Measurements from ENCODE around the gene DOCK1. TPM values are rescaled to one million over a fixed set of nuclear protein-coding genes. Genes with fewer than 3 reads are reported as not detected.

DOCK1 gene
- total RNA-seq, 1 donor from 2014 or later = 16.8 TPM

GRCh38 chr10:126917375-126917774, 12.1 kb downstream of the DOCK1 start:
- TF ChIP-seq CTCF (IDR thresholded peaks at IDR 0.05; ENCODE audit: borderline replicate concordance) = no peak
- Histone ChIP-seq H3K36me3 (no peaks in the 10 kb centered on the region), H3K27ac (replicated peaks) (no peak overlapping the region), H3K4me3 (no peak overlapping the region), H3K27me3 (ENCODE audit: low read depth) (no peaks in the 10 kb centered on the region), H3K9me3 (replicated peaks) (no peaks in the 10 kb centered on the region), H3K4me1 (peaks cover 34% of the 10 kb centered on the region)
- DNase-seq = peak; percentile 35
- intact Hi-C loops (cut with micrococcal nuclease) = no loop called here

- TF ChIP-seq CTCF (IDR thresholded peaks at IDR 0.05; ENCODE audit: borderline replicate concordance) = no peak
- Histone ChIP-seq H3K27me3 (ENCODE audit: low read depth) (no peaks in the 10 kb centered on the region), H3K36me3 (no peaks in the 10 kb centered on the region), H3K4me3 (no peak overlapping the region), H3K27ac (replicated peaks) (peak overlapping the region; percentile 13), H3K9me3 (replicated peaks) (no peaks in the 10 kb centered on the region), H3K4me1 (peaks cover 34% of the 10 kb centered on the region)
- DNase-seq = no peak
- intact Hi-C loops (cut with micrococcal nuclease) = no loop called here
These were observed 13.0 kb downstream of the DOCK1 start for GRCh38 chr10:126917975-126918908.

- Histone ChIP-seq H3K36me3 (no peaks in the 10 kb centered on the region), H3K9me3 (replicated peaks) (no peaks in the 10 kb centered on the region), H3K4me1 (peaks cover 35% of the 10 kb centered on the region), H3K27ac (replicated peaks) (peak overlapping the region; percentile 50), H3K4me3 (no peak overlapping the region), H3K27me3 (ENCODE audit: low read depth) (no peaks in the 10 kb centered on the region)
- no peak for TF ChIP-seq CTCF (IDR thresholded peaks at IDR 0.05; ENCODE audit: borderline replicate concordance)
- DNase-seq = no peak
- intact Hi-C loops (cut with micrococcal nuclease) = no loop called here
These were observed 14.2 kb downstream of the DOCK1 start for GRCh38 chr10:126919426-126919825.

- no peak overlapping the region for H3K4me3 ChIP-seq
- intact Hi-C loops (cut with micrococcal nuclease) = no loop called here
- DNase-seq = no peak
- peaks cover 41% of the 10 kb centered on the region for H3K4me1 ChIP-seq
- no peak overlapping the region for H3K27ac ChIP-seq (replicated peaks)
- H3K36me3 ChIP-seq = no peaks in the 10 kb centered on the region
- no peak for TF ChIP-seq CTCF (IDR thresholded peaks at IDR 0.05; ENCODE audit: borderline replicate concordance)
- no peaks in the 10 kb centered on the region for H3K27me3 ChIP-seq (ENCODE audit: low read depth)
- no peaks in the 10 kb centered on the region for H3K9me3 ChIP-seq (replicated peaks)
These were observed 15.9 kb downstream of the DOCK1 start for GRCh38 chr10:126921162-126921561.

- no peak overlapping the region for H3K4me3 ChIP-seq
- intact Hi-C loops (cut with micrococcal nuclease) = no loop called here
- H3K27ac ChIP-seq (replicated peaks) = no peak overlapping the region
- no peaks in the 10 kb centered on the region for H3K27me3 ChIP-seq (ENCODE audit: low read depth)
- TF ChIP-seq CTCF (IDR thresholded peaks at IDR 0.05; ENCODE audit: borderline replicate concordance) = no peak
- no peak for DNase-seq
- H3K4me1 ChIP-seq = peaks cover 41% of the 10 kb centered on the region
- peaks cover 1% of the 10 kb centered on the region for H3K36me3 ChIP-seq
- no peaks in the 10 kb centered on the region for H3K9me3 ChIP-seq (replicated peaks)
These were observed 16.8 kb downstream of the DOCK1 start for GRCh38 chr10:126921974-126922525.

Measured in left ventricle myocardium inferior (tissue), 1 donor.